Activated T-cell treated with anti-CD3 and anti-CD28 coated beads, Interleukin-2, amount 50 U/mL, for 48 hours (primary cell): ENCODE data around the gene ZSWIM8.
"Not testable (repeated sequence)": the region's sequence is repeated elsewhere in the genome, so short reads cannot be mapped to it uniquely, and the experiment has no call there.

Experiments
- DNase-seq, 2 experiments: peaks; one replicate each; pipeline ENCODE4 v3.0.0-alpha.2; 2020

Gene ZSWIM8

DNA sequence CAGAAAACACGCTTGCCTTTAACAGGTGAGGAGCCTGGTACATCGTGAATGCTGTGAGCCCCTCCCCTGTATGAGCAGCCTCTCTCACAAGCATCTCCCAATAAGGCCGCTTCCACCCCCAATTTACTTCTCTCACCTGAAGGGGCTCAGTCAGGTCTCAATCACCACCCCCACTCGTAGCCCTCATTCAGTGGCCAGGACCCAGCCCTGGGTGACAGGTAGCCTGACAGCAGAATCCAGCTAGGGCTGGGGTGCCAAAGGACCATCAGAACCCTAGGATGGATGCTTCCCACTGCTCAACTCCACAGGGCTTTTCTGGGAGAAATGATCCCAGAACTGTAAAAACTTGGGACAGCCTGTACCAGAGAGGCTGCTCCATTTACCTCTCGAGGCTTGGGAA lies 32.4 kb downstream of the ZSWIM8 start:
- no peak for DNase-seq

DNA sequence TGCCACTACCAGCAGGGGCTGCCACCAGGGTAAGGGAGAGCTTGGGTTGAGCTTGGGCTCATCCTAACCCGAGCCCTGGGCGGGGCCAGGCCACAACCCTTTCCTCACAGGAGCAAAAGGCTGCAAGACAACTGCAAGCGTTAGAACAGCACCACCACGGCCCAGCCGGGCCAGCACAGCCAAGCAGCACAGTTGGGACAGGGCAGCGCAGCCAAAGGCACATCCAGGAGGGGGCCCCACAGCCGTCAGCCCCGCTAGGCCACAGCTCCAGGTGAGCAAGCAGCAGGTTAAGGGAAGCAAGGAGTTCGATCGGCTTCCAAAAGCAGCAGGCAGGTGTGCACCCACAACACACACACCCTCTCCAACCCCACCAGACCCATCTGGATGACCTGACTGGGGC lies 33.0 kb downstream of the ZSWIM8 start:
- no peak for DNase-seq

DNA sequence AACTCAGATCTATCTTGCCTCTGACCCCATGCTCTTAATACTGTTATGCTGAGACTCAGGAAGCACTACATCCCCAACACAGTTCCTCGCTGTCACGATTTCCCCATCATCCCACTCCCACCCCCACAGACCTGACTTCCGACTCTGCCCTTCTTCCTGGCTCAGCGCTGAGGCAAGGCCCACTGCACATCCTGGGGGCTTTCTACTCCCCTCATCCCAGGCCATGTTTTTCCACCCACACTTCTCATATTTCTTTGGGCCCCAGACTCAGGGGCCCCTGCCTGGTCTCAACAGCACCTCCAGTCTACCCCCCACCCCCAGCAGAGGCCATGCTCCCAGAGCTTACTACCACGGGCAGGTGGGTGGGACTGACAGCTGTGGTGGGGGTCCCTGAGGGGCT lies 33.7 kb downstream of the ZSWIM8 start:
- DNase-seq, result no peak

DNA sequence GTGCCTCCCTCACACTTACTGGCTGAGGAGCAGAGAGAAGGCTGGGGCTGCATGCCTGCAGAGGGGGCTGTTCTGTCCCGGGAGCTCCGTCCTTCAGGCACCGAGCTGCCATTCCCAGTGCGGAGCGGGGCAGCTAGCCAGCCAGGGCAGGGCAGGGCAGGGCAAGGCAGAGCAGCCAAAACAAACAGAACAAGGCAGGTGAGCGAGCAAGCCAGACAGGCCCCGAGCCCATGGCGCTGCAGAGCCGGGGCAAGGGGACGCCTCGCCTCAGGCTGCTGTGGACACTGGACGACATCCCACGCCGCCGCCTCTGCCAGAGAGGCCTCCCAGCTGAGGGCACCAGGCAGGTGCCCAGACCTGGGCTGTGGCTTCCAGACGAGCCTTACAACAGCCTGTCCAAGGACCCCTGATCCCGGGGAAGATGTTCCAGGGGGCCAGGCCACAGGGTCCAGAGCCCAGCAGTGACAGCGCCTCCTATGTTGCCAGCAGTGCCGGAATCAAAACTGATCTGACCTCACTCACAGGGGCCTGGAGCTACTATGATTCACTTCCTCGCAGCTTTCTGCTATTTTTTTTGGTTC lies 34.2 kb downstream of the ZSWIM8 start:
- no peak for DNase-seq

DNA sequence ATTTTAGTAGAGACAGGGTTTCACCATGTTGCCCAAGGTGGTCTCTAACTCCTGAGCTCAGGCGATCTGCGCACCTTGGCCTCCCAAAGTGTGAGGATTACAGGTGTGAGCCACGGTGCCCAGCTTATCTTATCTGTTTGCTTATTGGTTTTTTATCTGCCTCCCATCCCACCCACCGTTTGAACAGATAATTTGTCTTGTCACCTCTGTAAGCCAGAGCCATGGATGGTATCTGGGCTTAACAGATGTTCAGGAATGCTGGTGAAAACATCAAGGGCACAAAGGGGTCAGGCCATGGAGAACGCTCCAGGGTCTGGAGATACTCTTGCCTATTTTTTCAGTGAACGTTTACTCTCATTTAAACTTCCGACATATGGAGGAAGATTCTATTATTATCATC lies 38.0 kb downstream of the ZSWIM8 start:
- no peak for DNase-seq

DNA sequence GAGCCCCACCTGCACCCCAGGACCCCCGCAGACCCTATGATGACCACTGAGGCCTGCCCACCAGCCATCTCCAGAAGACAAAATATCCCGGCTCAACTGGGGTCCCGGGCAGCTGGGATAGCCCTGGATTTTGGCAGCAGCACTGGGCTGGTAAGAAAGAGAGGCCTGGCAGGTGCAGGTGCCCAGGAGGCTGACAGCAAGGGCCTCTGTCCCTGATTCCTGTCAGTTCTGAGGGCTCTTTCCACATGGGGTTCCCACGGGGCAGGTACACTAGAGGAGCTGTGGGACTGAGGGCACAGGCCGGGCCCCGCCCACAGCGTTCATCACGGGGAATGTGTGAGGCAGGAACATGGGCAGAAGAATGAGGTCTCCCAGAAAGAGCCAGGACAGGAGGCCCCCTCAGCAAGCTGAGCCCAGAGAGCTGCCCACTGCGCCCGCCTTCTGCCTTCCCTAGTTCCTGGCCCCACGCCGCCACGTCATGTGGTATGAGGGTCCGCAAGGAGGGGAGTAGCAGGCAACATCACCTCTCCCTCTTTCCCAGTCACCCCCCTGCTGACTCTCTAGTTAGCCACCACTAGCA lies 38.8 kb downstream of the ZSWIM8 start:
- no peak for DNase-seq

DNA sequence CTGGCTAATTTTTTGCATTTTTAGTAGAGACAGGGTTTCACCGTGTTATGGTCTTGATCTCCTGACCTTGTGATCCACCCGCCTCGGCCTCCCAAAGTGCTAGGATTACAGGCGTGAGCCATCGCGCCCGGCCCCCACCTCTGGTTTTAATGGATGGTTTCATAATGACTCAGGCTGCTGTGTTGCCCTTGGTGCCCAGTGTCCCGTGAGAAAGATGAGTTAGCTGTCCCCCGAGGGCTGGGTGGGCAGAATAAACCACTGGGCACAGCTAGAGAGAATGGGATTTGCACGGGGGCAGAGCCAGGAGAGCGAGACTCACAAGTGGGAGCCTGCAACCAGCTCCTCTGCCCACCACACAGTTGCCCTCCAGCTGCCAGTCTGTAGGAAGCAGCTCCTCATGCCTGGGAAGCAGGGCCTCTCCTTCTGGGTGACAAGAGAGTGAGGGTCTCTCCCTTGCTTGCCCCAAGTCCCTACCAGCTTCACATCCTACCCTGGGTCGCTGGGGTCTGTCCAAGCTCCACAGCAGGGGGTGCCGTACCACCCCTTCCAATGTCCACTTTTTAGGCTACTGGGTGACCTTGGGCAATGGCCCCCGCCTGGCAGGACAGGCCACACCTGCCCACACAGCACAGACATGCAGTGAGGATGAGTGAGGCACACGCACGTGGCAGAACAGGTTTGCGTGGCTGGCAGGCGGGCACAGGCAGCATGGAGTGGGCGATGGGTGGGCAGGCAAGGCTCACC lies 42.1 kb downstream of the ZSWIM8 start:
- DNase-seq, result no peak

DNA sequence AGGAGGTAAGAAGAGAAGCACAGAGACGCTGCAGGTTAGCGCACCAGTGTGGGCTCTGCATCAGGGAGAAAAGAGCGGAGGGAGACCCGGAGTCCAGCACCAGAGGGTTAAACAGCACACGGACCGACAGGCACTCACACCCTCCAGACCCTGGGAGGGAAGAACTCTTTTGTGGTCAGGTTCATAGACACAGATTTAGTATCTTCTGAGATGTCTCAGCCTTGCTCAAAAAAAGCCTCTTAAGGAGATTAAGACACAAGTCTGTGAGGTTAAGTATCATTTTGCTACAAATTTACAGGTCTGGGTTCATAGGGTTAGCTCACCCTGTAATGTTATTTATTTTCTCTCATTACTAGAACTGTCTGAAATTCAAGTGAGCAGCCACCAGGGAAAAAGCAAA lies 42.8 kb downstream of the ZSWIM8 start:
- DNase-seq, result no peak

DNA sequence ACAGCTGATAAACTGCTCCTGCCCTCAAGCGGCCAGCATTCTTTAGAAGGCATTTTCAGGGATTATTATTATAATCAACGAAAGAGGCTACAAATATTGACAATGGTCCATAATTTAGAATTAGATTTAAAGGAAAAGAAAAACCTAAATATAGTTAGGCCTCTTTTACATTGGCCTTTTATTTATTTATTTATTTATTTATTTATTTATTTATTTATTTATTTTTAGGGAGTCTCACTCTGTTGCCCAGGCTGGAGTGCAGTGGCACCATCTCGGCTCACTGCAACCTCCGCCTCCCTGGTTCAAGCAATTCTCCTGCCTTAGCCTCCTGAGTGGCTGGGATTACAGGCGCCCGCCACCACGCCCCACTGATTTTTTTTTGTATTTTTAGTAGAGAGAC lies 43.7 kb downstream of the ZSWIM8 start:
- DNase-seq, result not testable (repeated sequence)

DNA sequence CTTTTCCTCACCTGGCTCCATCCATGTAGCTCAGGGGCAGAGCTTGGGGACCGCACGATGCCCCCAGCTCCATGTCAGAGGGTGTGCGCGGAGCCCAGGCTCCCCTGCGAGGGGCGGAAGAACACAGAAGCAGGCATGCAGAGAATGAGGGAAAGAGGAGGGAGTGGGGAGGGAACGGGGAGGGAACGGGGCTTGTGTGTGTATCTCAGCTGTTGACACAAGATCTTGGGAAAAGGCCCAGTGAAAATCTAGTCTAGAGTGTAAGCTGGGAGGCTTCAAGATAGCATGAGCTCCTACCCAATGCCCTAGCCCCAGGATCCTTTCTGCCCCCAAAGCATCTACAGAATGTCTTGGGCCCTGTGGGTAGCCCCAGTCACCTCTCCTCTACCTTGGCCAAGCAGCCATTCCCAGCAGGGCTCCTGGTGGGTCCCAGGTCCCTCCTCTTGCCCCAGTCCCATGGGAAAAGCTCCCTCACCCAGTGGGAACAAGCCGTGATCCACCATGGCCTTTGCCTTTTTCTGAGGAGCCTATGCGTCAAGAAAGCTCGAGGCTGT lies 51.1 kb downstream of the ZSWIM8 start:
- DNase-seq, result no peak

DNA sequence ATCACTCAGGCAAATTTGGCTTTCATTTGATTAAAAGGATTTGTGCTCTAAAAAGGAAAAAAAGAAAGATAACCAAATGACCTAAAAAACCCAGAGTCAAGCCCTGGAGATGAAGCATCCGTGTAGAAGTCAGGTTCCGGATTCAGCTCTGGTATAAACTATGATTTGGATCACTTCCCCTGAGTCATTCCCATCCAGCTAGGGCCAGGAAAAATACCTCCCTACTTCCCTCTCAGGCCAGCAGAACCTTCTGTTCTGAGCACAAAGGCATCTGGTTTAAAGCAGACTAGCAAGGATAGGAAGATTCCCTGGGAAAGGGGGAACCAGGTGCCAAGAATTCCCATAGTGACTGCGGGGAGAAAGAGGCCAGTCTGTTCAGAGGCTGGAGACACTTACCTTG lies 51.7 kb downstream of the ZSWIM8 start:
- no peak for DNase-seq

DNA sequence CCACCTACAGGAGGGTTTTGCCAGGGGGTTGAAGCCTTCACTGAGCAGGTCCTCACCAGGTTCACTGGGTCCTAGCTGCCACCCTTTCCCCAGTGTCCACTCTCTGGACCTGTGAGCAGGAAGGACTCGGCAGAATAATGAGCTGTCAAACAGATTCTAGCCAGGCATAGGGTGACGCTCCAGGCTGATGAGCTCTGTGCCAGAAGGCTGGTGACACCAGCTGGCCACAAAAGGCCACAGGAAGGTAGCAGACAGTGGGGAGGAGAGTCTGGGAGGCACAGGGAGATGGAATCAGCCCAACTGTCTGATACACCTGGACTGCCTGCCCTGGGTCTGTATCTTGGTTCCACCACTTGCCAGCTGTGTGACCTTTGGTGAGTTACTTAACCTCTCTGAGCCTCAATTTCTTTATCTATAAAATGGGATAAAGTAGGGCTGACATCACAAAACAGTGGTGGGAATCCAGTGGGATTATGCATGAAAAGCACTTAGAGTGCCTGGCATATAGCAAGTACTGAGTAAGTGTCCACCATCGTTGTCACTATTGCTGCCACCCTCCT lies 52.7 kb downstream of the ZSWIM8 start:
- no peak for DNase-seq

DNA sequence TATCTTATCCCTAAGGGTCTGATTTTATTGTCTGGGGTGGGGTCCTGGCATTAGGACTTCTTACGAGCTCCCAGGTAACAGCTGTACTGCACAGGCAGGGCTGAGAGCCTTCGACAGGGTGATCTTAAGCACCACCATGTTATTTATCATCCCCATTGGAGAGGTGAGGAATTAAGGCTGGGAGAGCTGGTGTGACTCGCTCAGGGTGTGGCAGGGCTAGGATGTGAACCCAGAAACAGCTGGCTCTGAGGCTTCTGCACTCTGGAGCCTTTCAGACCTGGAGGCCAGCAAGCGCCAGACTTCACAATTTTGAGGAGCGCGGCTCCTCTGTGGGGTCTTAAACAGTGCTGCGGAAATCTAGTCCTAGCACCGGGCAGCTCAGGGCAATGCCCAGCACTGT lies 53.4 kb downstream of the ZSWIM8 start:
- DNase-seq, result no peak

DNA sequence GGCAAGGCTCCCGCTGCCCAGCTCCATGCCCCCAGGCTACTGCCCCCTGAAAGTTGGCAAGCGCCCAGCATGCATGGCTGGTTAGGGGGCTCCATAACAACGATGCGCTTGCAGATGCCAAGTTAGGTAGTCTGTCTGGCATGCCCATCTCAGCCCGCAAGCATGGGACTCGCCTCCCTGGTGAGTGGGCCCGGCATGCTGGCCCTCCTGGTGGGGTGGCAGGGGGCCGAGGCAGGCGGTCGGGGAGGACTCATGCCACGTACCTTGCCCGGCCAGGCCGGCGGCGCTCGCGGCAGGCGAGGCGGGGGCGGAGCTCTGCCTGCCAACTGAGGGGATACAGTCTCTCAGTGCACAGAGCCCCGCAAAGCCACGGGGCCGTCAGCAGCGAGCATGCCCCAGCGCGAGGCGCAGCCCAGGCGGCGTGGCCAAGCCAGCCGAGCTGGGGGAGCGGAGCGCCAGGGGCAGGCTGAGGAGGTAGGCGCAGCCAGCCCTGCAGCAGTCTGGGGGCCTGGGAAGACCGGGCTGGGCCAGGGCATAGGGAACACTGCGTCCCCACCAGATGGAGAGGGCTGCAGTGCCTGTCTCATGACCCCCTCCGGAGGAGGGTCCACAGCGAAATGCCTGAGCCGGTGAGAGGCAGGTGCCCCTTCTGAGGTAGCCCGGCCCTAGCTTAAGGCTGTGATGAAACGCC lies 54.0 kb downstream of the ZSWIM8 start:
- DNase-seq, result no peak

DNA sequence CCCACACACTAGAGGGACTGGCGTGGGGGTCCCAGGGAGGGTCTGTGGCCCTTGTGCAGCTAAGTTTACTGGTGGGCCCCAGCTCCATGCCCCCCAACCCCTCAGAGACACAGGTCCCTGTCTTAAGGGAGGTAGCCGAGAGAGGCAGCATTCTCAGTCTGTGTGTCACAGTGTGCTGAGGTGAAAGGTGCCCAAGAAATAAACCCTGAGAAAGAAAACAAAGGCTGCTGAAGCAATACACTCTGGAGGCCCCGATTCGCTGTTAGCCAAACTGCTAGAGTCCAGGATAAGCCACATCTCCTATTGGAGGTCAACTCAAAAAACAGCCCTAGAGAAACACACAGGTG lies 54.6 kb downstream of the ZSWIM8 start:
- DNase-seq, result no peak

DNA sequence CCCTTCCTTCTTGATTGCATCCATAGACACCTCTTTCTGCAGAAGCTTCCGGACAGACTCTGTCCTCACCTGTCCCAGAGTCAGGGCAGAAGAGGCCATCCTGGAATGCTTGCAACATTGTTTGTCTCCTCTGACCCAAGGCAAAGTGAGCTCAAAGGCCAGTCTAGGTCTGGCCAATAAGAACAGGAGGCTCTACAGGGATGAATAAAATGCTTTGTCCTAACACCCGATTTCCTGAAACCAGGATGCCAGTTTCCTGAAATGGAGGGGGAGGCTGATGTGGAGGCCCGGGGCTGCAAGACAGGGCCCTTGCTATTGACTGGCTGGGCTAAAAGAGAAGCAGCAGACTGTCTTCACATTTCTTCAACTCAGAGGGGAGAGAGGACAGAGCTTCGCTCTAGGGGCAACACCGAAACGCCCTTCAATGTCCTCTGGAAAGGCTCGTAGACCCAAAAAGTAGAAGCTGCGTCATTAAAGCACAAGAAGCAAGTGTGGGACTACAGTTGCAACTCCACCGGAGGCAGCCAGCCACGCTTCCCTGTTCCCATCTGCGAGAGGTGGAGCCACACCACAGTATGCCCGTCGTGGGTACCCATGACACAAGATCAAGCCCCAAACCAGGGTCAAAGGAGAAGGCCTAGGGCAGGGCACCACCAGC lies 55.1 kb downstream of the ZSWIM8 start:
- no peak for DNase-seq

DNA sequence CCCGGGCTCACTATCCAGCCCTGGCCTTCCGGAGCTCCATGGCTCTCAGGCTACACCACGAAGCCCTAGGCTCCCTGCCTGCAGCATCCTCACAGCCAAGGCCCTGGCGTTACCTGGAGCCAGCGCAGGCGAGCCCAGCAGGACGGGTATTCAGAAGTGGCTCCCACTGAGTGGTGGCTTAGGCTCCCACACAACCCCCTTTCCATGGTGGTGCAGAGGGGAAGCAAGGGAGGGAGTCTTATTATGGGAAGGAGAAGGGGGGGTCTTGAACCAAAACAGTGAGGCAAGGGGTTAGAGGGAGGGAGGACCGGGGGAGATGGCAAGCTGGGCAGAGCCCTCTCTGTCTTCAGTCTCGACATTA lies 55.6 kb downstream of the ZSWIM8 start:
- no peak for DNase-seq

DNA sequence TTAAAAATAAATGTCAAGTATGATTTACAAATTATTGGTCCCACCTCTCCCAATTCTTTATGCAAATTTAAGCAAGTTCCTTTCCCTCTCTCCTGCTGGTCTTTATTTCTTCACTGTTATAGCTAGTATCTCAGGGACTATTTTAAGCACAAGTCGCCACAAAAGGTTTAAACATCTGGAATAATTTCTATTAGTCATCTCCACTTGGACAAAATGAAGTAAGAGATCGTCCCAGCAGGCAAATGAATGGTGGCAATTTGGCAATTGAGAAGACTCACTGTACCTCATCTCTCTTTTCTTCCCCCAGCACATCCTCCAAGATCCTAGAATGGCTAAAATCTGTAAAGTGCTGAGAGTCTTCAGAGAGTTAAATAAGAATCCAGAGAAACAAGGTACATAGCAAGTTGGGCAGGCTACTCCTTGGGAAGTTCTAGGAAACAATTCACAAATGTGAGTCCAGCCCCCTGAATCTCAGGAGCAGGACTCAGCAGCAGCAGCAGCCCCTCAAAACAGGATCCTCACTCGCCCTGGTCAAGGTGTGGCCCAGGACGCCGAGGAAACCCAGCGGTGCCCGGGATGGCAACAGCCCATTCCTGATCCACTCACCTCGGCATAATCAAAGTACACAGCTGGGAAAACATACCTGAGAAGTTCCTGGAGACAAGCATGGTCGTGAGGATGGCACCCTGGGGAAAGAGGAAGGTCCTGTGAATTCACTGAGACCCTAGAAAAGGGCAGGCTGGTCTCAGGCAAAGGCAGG lies 56.3 kb downstream of the ZSWIM8 start:
- no peak for DNase-seq

DNA sequence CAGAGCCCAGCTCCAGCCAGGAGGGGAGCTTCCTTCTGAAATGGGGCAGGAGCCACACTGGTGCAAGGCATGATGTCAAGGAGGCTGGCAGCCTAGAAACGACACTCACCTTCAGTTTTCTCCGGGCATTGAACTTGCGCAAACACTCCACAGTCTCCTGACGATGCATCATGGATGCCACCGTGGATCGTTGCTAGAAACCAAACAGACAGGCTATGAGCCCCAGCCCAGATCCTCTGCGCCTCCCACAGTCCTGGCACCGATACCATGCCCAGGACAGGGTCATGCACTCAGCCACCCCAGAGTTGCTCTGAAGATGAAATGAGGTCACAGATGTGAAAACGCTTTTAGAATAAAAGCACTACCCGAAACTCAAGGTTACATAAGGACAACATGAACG lies 56.9 kb downstream of the ZSWIM8 start:
- DNase-seq, result no peak

DNA sequence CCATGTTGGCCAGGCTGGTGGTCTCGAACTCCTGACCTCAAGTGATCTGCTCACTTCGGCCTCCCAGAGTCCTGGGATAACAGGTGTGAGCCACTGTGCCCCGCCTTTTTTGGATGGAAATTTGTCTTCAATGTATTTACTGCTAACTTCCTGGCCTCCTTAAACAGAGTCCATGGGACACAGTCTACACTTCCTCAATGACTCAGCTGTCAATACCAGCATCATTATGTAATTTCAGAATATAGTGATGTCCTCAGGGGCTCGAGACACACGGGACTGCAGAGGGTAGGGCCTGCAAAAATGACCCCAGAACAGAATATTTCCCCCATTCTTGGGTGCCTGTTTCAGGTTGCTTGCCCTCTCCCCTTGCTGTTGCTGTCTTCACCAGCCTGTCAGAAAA lies 57.9 kb downstream of the ZSWIM8 start:
- no peak for DNase-seq

DNA sequence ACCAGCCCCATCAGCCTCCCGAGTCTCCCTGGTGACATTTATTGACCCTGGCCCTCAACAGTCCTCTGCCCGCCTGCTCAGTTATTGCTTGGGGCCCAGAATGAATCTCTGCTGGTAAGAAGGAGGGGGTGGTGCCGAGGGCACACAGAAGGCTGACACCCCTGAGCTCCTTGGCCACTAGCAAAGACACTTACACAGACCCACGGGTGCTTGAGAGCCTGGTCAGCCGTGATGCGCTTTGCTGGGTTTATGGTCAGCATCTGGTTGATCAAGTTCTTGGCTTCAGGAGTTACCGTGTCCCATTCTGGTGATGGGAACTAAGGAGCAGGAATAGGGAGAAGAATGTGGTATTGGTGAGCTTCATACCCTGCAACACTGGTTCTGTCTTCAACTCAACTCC lies 61.6 kb downstream of the ZSWIM8 start:
- no peak for DNase-seq

DNA sequence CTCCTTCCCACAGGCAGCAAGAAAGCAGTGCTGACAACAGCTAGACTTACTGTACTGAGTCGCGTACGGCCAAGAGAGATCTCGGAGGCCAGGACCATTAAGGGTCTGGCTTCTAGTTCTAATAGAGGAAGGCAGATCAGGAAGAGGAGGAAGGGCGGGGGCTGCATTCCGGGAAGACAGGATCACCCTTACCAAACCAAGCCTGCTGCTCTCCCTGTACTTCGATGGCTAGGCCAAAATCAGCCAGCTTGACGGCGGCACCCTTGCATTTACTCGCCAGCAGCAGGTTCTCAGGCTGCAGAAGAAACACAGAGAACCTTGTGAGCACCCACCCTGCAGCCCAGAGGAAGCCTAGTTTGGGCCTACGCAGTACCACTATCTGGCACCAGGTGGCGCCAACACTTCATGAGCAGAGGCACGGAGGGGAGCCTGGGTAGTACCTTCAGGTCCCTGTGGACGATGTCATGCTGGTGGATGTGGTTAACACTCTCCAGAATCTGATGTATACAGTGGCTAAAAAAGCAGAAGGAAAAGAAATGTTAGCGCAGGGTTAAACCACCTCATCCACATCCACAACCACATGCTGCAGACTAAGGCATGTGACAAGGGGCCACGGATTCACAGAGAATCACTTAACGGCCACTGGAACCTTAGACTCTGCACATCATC lies 63.5 kb downstream of the ZSWIM8 start:
- peak; percentile 96 to 97 for DNase-seq
